ENCODE data around the gene AWAT1.
"Not testable (repeated sequence)": the region's sequence is repeated elsewhere in the genome, so short reads cannot be mapped to it uniquely, and the experiment has no call there.

Gene AWAT1

GRCh38 chrX:70234355-70234754, at the start of gene AWAT1:
Gene AWAT1 (plus strand): TSS chrX:70234655. CDS start chrX:70234696, 41 bp downstream.
- DNase-seq (ENCODE audit: low read depth in 1 of 2, low spot score in 1 of 2), result no peak

GRCh38 chrX:70190225-70190624, 44.2 kb upstream of the AWAT1 start:
- DNase-seq (ENCODE audit: low read depth in 1 of 2, low spot score in 1 of 2), result no peak

- peak; percentile 9 to 28 for DNase-seq (ENCODE audit: low read depth in 1 of 2, low spot score in 1 of 2)
These were observed 37.3 kb upstream of the AWAT1 start for GRCh38 chrX:70196961-70197720.

- DNase-seq (ENCODE audit: low read depth in 1 of 2, low spot score in 1 of 2), result no peak
These were observed 32.7 kb upstream of the AWAT1 start for GRCh38 chrX:70201732-70202131.

GRCh38 chrX:70208479-70208878, 26.0 kb upstream of the AWAT1 start:
- DNase-seq (ENCODE audit: low read depth in 1 of 2, low spot score in 1 of 2), result no peak

GRCh38 chrX:70209570-70209969, 24.9 kb upstream of the AWAT1 start:
- DNase-seq (ENCODE audit: low read depth in 1 of 2, low spot score in 1 of 2), result not testable (repeated sequence)

- DNase-seq (ENCODE audit: low read depth in 1 of 2, low spot score in 1 of 2), result no peak
These were observed 14.3 kb upstream of the AWAT1 start for GRCh38 chrX:70219938-70220764.

- DNase-seq (ENCODE audit: low read depth in 1 of 2, low spot score in 1 of 2), result no peak
These were observed 8.4 kb upstream of the AWAT1 start for GRCh38 chrX:70226048-70226447.

GRCh38 chrX:70226687-70227086, 7.8 kb upstream of the AWAT1 start:
- DNase-seq (ENCODE audit: low read depth in 1 of 2, low spot score in 1 of 2), result no peak

- no peak for DNase-seq (ENCODE audit: low read depth in 1 of 2, low spot score in 1 of 2)
These were observed 2.8 kb upstream of the AWAT1 start for GRCh38 chrX:70231666-70232065.

- no peak for DNase-seq (ENCODE audit: low read depth in 1 of 2, low spot score in 1 of 2)
These were observed 6.3 kb downstream of the AWAT1 start for GRCh38 chrX:70240751-70241150.

- DNase-seq (ENCODE audit: low read depth in 1 of 2, low spot score in 1 of 2), result no peak
These were observed 7.0 kb downstream of the AWAT1 start for GRCh38 chrX:70241501-70241900.

GRCh38 chrX:70243601-70244000, 9.1 kb downstream of the AWAT1 start:
- not testable (repeated sequence) for DNase-seq (ENCODE audit: low read depth in 1 of 2, low spot score in 1 of 2)

- no peak for DNase-seq (ENCODE audit: low read depth in 1 of 2, low spot score in 1 of 2)
These were observed 10.4 kb downstream of the AWAT1 start for GRCh38 chrX:70244881-70245280.

GRCh38 chrX:70247252-70247651, 12.8 kb downstream of the AWAT1 start:
- DNase-seq (ENCODE audit: low read depth in 1 of 2, low spot score in 1 of 2), result no peak

GRCh38 chrX:70252491-70252890, 18.0 kb downstream of the AWAT1 start:
- no peak for DNase-seq (ENCODE audit: low read depth in 1 of 2, low spot score in 1 of 2)

- no peak for DNase-seq (ENCODE audit: low read depth in 1 of 2, low spot score in 1 of 2)
These were observed 19.1 kb downstream of the AWAT1 start for GRCh38 chrX:70253377-70254062.

GRCh38 chrX:70254063-70254400, 19.6 kb downstream of the AWAT1 start:
- no peak for DNase-seq (ENCODE audit: low read depth in 1 of 2, low spot score in 1 of 2)

- no peak for DNase-seq (ENCODE audit: low read depth in 1 of 2, low spot score in 1 of 2)
These were observed 20.5 kb downstream of the AWAT1 start for GRCh38 chrX:70254909-70255308.

GRCh38 chrX:70255452-70255851, 21.0 kb downstream of the AWAT1 start:
- no peak for DNase-seq (ENCODE audit: low read depth in 1 of 2, low spot score in 1 of 2)

- no peak for DNase-seq (ENCODE audit: low read depth in 1 of 2, low spot score in 1 of 2)
These were observed 23.2 kb downstream of the AWAT1 start for GRCh38 chrX:70257423-70258288.
